ENCODE data around the gene ENOX1.

The ENOX1 gene

DNA sequence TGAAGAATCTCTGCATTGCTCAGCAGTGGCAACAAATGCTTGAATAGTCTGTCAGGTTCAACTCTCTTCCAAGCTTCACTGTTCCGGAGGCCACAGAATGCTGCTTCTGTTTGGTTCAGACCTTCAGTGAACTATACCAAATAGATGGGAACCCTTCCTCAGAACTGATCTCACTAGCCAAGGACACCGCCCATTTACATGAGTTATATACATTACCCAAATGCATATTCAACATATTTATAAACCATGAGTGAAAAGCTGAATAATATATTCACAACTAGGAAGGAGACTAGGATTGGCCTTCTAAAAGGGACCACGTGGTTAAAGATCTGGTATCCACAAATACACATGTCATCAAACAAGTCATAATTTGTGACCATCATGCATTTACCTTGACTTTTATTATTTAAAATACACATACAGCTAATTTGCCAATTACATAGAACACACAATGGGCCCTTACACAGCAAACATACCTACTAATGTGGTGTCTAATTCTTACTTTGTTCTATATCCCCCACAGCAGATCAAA is 49.3 kb downstream of the ENOX1 start:
- DNase-seq, result no peak

DNA sequence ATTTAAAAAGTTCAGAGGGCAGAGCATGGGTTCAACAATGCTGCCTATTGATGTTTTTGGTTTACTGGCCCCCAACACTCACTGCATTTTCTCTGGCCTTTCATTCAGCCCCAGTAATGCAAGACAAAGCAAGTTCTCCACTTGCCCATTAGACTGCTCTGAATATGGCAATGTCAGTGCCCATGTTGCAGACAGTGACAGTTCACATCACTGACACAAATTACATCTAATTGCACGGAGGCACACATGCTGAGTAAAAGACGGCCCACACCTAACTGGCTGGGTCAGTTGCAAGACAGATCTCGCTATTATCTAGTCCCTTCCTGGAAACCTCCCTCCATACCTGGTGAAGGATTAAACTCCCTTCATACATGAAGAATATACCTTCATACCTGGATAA is 54.0 kb downstream of the ENOX1 start:
- no peak for DNase-seq

DNA sequence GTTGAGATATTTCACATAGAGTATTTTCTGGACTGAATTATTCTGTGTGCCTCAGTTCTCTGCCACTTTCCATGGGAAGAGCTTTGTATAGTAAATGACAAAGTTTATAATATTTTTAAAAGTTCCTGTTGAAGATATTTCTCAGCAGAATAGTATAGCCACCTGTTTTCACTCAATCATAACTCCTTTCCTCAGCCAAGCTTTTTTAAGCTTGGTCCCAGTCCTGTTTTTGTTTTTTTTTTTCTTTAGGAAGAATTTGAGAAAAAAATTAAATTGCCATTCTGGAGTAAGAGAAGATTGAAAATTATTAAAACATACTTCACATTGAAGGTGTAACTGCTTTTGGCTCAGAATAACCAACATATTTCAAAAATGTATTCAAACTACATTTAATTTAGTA is 55.5 kb downstream of the ENOX1 start:
- DNase-seq, result no peak

DNA sequence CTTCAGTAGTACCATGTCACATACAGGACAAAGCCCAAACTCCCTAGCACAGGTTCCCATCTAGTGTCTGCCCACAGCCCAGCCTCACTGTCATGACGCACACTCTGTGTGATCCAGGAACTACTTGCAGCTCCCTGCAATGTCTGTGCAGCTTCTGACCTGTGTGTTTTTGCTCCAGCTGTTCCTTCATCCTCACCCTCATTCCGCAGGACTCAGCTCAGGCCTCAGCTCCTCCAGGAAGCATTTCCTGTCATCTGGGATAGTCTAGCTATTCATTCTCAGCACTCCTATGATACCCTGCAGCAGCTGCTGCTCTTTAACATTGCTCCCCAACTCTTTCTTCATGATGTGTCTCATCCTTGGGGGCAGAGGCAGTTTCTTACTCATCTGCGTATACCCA is 56.1 kb downstream of the ENOX1 start:
- no peak for DNase-seq

DNA sequence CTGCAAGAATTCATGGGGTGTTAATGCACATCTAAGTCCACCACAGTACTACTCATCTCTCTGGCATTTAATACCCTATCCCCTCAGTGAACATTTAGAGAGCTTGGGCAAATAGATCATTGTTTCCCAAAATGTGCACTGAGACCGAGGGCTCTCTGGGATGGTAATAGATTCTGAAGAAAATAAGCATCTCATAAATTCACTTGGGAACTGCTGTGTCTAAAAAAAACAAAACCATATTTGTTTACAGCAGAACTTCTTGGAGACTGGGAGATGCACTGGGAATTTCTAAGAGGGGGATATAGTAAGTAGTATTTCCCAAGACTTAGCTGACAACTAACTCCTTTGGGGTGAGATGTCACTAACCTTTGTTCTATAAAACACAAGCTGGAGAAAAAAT is 58.4 kb downstream of the ENOX1 start:
- no peak for DNase-seq

DNA sequence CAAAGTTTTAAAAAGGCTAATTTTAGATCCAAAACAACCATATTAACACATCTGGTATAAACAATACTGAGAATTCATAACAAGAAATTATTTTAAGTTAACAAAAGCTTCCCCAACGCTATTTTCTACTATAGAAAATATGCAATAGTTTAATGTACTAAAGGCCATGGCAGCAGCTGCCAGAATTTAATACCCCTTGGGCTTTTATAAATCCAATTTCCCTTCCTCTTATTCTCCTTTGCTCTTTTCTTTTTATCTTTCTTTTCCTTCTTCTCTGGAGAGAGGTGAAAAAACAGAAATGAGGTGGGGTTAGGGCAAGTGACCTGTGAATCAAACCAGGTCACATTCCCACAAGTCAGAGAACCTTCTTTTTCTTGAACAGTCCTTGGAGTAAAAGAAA is 58.9 kb downstream of the ENOX1 start:
- DNase-seq, result no peak

DNA sequence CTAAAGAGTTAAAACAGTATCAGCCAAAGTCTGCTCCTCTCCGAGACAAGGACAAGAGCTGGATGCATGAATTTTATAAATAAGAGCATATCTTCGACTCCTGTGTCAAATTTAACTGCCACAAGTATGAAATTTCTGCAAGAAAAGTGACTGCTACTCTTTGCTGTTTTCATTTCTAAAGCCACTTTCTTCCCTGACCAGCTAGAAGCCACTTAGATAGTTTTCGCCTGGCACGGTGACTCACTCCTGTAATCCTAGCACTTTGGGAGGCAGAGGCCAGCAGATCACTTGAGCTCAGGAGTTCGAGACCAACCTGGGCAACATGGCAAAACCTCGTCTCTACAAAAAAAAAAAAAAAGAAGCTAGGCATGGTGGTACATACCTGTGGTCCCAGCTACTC is 61.3 kb downstream of the ENOX1 start:
- no peak for DNase-seq

DNA sequence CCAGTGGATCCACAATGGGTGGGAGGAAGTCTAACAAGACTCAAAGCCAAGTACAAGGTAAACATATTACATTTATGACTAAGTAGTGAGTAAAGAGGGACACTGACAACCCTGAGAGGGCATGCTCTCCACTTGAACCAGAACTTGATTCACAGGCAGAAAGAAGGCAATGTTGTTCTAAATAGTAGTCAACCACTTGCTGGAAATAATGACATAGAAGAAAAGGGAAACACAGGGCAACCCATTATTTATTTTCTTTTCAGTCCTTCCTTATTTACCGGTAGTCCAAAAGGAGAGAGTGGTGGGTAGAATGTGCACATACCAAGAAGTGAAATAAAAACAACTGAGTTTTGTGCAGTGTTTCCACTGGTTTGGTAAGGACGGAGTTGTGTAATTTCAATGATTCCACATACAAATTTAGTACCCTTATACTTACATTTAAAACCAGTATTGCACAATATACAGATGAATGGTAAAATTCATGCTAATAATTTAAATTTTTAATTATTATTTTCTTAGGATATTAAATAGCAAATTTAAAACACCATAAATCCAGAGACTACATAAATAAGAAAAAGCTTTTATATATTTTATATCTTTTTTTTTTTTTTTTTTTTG is 65.9 kb downstream of the ENOX1 start:
- DNase-seq, result no peak

DNA sequence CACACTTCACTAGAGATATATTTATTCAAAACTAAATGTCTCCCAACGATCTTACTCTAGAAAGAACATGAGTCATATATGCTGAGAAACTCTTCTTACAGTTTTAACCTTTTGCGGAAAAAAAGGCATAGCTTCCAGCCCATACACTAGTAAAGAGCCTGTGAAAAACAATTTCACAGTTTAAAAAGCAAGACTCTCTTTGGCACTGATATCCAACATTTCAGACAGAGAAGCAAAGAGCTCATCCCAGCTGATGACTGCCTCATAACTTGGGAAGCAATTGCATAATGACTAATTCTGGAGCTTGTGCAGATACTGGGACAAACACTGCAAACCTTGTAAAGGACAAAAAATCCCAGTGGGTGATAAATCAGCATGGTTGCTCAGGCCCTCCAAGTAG is 88.0 kb downstream of the ENOX1 start:
- DNase-seq, result no peak

DNA sequence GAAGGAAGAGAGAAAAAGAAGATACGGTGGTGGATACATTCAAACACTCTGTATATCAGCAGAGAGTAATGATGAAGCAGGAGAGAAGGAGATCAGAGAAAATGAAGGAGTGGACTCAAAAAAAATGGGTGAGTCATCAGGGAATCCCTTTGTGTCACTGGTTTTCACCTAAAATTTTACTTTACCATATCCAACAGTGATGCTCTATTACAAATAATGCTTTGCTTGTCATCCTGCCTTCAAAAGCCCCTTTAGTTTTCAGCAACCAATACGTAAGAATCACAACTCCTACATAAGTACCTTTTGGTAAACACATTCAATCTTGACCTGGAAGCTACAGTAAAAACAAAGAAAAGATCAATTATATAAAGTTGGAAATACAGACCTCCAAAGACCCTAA is 88.8 kb downstream of the ENOX1 start:
- DNase-seq, result no peak

DNA sequence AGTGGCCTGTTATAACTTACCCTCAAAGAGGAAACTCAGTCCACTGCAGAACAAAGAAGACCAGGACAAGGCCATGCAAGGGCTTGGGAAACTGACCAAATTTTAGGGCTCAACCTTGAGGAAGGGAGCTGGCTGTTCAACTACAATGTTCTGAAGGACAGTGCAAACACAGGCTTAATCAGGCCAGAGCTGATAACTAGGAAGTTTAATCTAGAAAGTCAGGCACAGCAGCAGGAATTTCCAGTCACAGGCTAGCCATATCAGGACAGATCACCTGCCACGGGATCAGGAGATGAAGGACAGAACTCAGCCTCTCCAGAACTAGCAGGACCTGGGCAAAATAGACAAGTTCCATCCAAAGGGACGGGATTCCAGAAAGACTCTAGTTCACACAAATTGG is 89.4 kb downstream of the ENOX1 start:
- no peak for DNase-seq

DNA sequence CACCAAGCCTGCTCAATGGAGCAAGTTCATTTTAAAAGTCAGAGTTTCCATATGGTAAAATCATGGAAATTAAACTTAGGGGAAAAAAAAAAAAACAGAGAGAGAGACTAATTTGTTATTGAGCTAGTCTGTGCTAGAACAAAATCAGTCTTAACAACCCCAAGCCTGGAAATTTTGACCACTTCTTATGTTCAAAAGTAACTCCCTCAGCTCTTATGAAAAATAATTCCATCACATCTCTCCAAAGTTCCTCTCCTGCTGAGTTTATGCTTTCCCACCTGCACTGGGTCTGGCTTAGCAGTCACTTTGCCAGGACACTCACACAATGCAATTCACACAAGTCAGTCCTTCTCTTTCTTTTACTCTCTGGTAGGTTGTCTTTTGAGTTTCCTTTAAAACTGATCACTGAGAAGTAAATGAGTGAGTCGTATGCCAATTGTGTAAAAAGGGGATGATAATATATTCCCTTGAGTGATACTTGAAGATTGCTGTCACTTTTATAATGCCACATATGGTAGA is 92.6 kb downstream of the ENOX1 start:
- no peak for DNase-seq

DNA sequence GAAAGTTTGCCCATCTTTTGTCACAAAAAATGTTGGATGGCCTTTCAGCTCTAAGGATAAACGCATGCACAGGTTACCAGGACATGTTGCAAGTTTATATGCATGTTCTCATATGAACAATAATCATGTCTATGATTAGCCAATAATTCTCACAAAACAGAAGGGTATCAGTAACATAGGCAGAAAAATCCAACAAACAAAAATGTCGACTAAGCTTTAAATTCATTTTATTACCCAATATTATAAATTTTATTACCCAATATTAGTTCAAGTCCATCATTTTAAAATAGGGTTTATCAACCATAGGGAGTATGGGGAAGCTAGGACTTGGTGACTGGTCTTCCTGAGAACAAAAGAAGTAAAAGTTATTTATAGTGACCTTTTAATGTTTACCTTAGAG is 93.1 kb downstream of the ENOX1 start:
- no peak for DNase-seq

DNA sequence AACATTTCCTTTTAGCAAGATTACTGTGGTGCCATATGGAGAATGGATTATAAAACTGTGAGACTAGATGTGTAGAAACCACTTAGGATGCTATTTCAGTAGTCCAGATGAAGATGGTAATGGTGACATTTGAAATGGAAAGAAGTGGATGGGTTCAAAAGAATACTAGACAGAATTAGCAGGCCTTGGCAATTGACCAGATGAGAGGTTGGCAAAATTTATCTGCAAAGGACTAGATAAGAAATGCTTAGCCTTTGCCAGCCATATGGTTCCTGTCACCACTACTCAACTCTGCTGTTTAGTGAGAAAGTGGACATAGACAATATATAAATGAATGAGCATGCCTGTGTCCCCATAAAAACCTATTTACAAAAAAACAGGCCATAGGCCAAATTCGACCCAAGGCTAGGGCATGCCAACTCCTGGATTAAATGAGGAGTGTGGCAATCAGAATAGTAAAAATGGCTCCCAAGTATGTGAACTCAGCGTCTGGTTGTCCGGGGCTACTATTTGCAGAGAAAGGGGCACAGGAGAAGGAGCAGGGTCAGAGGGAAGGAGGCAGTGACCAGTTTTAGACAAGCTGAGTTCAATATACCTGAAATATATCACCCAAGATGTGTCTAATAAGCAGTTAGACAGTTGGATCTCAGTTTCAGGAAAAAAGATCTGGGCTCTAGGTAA is 98.4 kb downstream of the ENOX1 start:
- DNase-seq, result no peak

DNA sequence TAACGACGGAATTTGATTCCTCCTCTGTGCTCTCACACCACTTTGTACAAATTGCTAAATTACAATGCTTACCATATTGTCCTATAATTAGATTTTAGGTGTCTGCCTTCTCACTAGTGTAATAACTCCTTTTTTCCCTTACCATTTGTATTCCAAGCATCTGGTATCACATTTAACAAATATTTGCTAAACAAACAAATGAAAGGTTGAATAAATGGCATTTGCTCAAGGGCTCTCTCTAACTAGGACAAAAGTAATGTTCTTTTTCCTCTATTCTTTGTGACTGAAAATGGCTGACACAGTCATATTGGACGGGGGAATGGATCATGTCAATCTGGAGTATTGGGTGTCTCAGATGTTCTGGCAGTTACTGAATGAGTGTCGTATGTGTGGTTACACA is 99.7 kb downstream of the ENOX1 start:
- no peak for DNase-seq

DNA sequence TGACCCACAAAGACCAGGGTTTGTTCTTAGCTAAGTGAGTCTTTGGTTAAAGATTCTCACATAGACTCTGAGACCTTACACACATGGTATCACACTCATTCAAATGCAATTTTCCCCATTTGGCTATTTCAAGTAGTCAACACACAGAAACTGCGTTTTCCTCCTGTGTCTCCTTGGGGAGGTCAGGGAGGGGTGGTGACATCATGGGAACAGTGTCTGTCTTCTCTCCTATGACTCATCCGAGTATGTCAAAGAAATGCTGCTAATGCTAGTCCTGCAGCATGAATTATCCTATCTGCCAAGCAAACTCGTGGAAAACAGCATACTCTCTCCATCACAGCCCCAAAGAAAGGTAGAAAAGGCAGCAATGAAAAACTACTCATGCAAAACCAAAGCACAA is 100.2 kb downstream of the ENOX1 start:
- DNase-seq, result no peak

DNA sequence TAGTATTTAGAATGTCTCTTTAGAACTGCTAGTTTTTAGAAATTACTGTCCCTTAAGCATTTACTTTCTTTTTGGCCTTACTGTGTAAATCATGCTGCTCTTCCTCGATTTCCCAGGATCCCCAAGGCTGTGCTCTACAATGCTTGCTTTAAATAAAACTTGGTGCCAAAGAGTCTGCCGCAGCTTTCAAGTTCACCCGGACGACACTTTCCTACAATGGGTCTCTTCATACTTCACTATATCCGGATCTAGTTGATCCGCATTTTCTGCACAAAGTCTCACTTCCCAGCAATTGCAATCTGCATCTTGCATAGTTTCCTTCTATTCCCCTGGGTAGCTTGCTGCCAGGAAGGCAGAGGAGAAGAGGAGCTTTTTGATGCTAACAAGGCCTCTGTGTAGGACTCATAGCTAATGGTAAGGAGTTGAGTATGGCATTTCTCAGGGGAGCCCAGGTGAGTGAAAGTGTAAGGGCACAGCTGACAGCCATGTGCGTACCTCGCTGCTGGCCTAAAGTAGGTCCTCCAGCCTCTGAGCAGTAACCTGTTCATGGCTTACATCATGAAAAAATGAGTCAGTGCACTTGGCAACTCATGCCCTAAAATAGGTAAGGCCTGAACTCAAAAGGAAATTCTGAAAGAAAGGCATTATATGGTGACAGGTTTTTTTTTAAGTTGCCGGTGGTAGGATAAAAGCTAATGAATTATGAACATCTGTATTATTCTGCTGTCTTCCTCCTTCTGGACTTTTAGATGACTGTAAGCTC is 101.6 kb downstream of the ENOX1 start:
- DNase-seq, result no peak

DNA sequence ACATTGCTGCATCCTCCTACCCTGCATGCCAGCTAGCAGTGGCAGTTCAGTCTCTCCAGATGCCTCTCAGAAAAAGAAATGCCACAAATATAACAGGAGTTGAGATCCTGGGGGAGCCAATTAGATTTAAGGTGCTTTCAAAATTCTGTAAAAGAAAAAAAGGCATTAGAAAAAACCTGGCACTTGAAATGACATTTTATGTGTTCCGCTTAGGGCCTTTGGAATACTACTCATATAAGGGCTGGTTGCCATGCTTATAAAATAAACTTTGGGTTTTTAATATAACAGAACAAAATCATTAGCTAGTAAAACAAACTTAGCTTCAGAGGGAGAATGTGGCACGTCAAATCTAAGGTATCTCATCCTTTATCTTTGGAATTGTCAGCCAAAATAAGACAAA is 104.1 kb downstream of the ENOX1 start:
- DNase-seq, result no peak

DNA sequence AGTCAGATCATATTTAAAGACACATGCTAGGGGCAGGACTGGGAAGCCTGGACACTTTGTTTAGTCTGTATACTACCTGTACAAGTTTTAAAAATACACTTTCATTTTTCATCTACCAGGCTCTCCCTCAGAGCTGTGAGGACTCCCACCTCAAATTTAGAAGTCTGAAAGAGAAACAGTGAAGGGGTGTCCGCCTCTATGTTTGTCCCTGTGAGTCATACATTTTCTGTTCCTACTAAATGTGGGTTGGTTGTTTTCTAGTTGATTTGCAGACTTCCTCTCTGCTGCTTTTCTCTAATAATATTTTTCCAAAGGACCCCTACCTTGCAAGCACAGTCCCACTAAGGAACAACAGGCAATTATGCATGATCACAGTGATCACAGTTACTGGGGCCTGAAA is 110.5 kb downstream of the ENOX1 start:
- DNase-seq, result no peak

DNA sequence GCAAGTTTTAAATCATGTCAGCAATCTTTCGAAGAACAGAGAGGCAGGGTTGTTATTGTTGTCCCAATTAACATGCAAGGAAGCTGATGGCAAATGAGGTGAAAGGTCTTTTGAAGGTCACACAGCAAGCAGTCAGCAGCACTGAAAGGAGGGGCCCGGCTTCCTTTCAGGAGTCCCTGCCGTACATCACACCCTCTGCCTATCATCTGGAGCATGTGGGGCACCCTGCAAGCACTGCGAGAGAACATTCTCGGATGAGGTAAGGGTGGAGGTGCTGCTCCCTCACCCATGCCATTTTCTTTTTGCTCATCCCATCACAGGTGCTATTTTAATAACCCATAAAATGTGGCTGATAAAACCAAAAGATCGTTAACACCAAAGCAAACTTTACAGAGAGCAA is 111.2 kb downstream of the ENOX1 start:
- no peak for DNase-seq

DNA sequence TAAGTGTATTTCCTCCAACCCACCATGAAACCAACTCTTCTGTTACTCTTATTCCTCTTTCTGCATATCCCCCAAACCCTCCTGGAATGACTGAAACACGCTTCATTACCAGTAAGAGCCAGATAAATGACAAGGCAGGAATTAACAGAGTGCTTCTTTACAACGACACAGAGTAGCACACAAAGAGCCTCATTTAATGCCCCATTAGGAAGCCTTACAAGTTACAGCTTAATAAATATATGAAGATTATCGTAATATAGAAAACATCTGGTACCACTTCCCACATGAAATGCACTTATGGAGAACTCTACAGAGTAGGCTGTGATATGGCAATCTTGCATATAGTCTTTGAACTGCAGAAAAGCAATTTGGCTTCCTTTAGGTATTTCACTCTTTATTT is 116.8 kb downstream of the ENOX1 start:
- DNase-seq, result no peak

DNA sequence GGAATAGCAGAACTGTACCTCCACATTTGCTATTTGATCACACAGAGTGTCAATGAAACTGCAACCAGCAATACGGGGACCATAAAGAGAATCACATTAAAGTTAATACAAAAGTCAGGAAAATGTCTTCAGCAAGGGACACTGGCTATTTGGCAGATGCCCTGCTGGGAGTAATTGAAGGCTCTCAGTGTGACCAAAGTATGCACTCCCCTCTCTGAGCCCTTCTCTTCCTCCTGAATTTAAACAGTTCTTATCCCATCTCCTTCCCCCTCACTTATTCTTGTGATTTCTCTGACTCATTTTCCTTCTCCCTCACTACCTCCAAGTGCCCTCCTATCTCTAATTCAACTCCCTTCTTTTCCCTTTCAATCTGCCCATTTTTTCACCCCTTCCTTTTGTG is 117.7 kb downstream of the ENOX1 start:
- DNase-seq, result no peak

DNA sequence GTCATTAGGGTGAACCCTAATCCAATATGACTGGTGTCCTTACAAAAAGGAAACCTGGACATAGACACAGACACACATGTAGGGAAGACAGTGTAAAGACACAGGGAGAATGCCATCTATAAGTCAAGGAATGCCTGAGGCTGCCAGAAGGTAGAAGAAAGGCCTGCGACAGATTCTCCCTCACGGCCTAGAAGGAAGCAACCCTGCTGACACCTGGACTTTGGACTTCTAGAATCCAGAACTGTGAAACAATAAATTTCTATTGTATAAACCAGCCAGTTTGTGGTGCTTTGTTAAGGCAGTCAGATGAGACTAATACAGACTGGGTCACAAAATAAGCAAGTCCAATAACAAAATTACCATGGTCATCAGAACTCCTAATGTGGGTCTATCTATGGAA is 120.4 kb downstream of the ENOX1 start:
- no peak for DNase-seq

DNA sequence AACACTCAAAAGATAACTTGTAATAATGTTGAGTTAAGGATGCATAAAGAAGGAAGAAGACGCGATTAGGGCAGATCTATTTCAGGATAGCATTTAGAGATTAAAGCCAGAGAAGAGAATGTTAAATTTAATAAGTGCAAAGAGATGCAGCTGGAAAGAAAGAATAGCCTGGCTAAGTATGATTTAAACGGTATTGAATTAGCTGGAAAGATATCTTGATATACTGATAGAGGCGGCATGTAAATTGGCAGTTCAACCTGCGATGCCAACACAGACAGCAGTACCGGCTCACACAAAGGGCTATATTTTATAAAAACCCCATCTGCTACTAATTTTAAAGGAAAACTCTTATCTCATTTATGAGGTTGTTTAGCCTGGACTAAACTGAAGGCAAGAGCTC is 121.4 kb downstream of the ENOX1 start:
- DNase-seq, result no peak
